B cell (primary cell): ENCODE measurements around the gene USP48. TPM values are rescaled to one million over a fixed set of nuclear protein-coding genes. Genes with fewer than 3 reads are reported as not detected.

ENCODE experiments used
- ATAC-seq: fragments of 200-7000 bp; cut with Tn5 transposase; one replicate; pipeline ENCODE4 v1.10.0; 2021; ENCODE audit warnings: low read depth, mild to moderate bottlenecking, moderate number of reproducible peaks, moderate library complexity
- CTCF ChIA-PET: fragments of 350-600 bp; sonication (Branson Sonifier 250); formaldehyde crosslinking; loops from one replicate; lab custom pipeline; 2021; ENCODE audit warnings: antibody characterized with exemption, inconsistent platforms; lab: Charles Lee
- POLR2A ChIA-PET: fragments of 350-600 bp; sonication (Branson Sonifier 250); formaldehyde crosslinking; loops from one replicate; lab custom pipeline; 2021; ENCODE audit warnings: antibody characterized with exemption; lab: Charles Lee
- DNase-seq: peaks from one replicate; pipeline ENCODE4 v3.0.0; 2013
- H2AFZ ChIP-seq: 2 replicates; pipeline ENCODE4 v1.6.1; 2012; ENCODE audit warnings: mild to moderate bottlenecking, low read depth, low read length; ENCODE audit not compliant: insufficient read depth, poor library complexity, severe bottlenecking
- H3K27ac ChIP-seq, 2 donors: 1 replicate in 1 of 2; 2 replicates in 1 of 2; pipeline ENCODE4 v1.5.1; 2012 to 2013; ENCODE audit warnings: low read length in 2 of 2, mild to moderate bottlenecking in 2 of 2, moderate library complexity in 1 of 2
- H3K27me3 ChIP-seq, 4 experiments: fragments of 200-600 bp in 1 of 4; sonication (generic) in 1 of 4; replicated peaks in 1 of 4; 1 replicate in 2 of 4; 2 replicates in 2 of 4; pipeline versions ENCODE4 v1.6.1 to v1.7.0; 2013 to 2016; ENCODE audit warnings: low read length in 3 of 4, mild to moderate bottlenecking in 2 of 4, mixed read lengths in 1 of 4, moderate library complexity in 1 of 4; ENCODE audit not compliant: insufficient read depth in 4 of 4, control insufficient read depth in 3 of 4; ENCODE audit errors: control extremely low read depth in 1 of 4
- H3K36me3 ChIP-seq, 2 experiments: replicated peaks in 1 of 2; 1 replicate in 1 of 2; 2 replicates in 1 of 2; pipeline versions ENCODE4 v1.6.1 to v1.7.1; 2013; ENCODE audit warnings: low read length in 1 of 2; ENCODE audit not compliant: insufficient read depth in 2 of 2, control insufficient read depth in 1 of 2; ENCODE audit errors: control extremely low read depth in 1 of 2, extremely low read depth in 1 of 2
- H3K4me1 ChIP-seq, 2 donors: fragments of 200-600 bp in 1 of 2; sonication (generic) in 1 of 2; 1 replicate in 1 of 2; 2 replicates in 1 of 2; pipeline versions ENCODE4 v1.5.1 to v1.6.1; 2013 to 2017; ENCODE audit warnings: low read length in 2 of 2; ENCODE audit not compliant: control insufficient read depth in 2 of 2, insufficient read depth in 2 of 2
- H3K4me2 ChIP-seq: replicated peaks from 2 replicates; pipeline ENCODE3; 2012; ENCODE audit warnings: mild to moderate bottlenecking, low read depth, low read length; ENCODE audit not compliant: poor library complexity, severe bottlenecking
- H3K4me3 ChIP-seq, 5 experiments: fragments of 200-600 bp in 1 of 5; sonication (generic) in 1 of 5; 1 replicate in 3 of 5; 2 replicates in 2 of 5; pipeline versions ENCODE4 v1.5.1 to v1.7.0; 2011 to 2016; ENCODE audit warnings: low read length in 4 of 5, mild to moderate bottlenecking in 4 of 5, low read depth in 2 of 5, control low read depth in 1 of 5, moderate library complexity in 1 of 5; ENCODE audit not compliant: insufficient read depth in 1 of 5; ENCODE audit errors: control extremely low read depth in 1 of 5, extremely low read depth in 1 of 5
- H3K79me2 ChIP-seq: fragments of 200-600 bp; sonication (generic); one replicate; pipeline ENCODE4 v1.6.0; 2016; ENCODE audit warnings: low read length; ENCODE audit not compliant: control insufficient read depth, insufficient read depth
- H3K9ac ChIP-seq: fragments of 200-600 bp; sonication (generic); 2 replicates; pipeline ENCODE4 v1.6.1; 2017; ENCODE audit warnings: mild to moderate bottlenecking, low read length, moderate library complexity
- H3K9me3 ChIP-seq, 3 donors: one replicate each; pipeline versions ENCODE4 v1.6.1 to v1.7.1; 2013; ENCODE audit warnings: low read length in 2 of 3; ENCODE audit not compliant: control insufficient read depth in 2 of 3, insufficient read depth in 1 of 3; ENCODE audit errors: control extremely low read depth in 1 of 3
- H4K20me1 ChIP-seq: 2 replicates; pipeline ENCODE4 v1.6.0; 2012; ENCODE audit warnings: mild to moderate bottlenecking, low read length; ENCODE audit not compliant: insufficient read depth, control insufficient read depth, poor library complexity, severe bottlenecking
- H3K27ac Mint-ChIP-seq: one replicate; pipeline ENCODE4 v1.8.0; 2021; ENCODE audit warnings: mixed read lengths
- H3K27me3 Mint-ChIP-seq: one replicate; pipeline ENCODE4 v1.8.0; 2021; ENCODE audit warnings: mixed read lengths
- H3K4me1 Mint-ChIP-seq: one replicate; pipeline ENCODE4 v1.8.0; 2021; ENCODE audit warnings: mixed read lengths
- H3K4me3 Mint-ChIP-seq: one replicate; pipeline ENCODE4 v1.8.0; 2021; ENCODE audit warnings: mixed read lengths
- H3K9me3 Mint-ChIP-seq: one replicate; pipeline ENCODE4 v1.8.0; 2022; ENCODE audit warnings: mixed read lengths; ENCODE audit not compliant: insufficient read depth
- EZH2 ChIP-seq: IDR thresholded peaks from 2 replicates; pipeline ENCODE4 v1.6.1; 2012; ENCODE audit warnings: borderline replicate concordance, low read depth, mild to moderate bottlenecking, moderate library complexity, low read length; ENCODE audit not compliant: insufficient read depth, poor library complexity, severe bottlenecking
- WGBS: methylation state at CpG from one replicate; pipeline ENCODE4 v1.1.5; 2013; ENCODE audit warnings: missing lambda C conversion rate; ENCODE audit not compliant: insufficient coverage; 5-methylcytosine and 5-hydroxymethylcytosine counted together
- intact Hi-C: fragments of 100-400 bp; cut with micrococcal nuclease; formaldehyde crosslinking; loops from one replicate; pipeline ENCODE4 v1.10.0; 2022
- polyA plus RNA-seq: library from polyadenylated mRNA; depleted of rRNA; stranded (reverse); fragments of >200 nt; gene quantifications from 2 replicates; pipeline ENCODE4 v1.2.3, GENCODE V29; 2012
- total RNA-seq, 2 donors: library from RNA; stranded (reverse); fragments of 120-200 nt in 1 of 2; gene quantifications; 1 replicate in 1 of 2; 2 replicates in 1 of 2; pipeline versions ENCODE4 v1.2.3 to v1.2.4, GENCODE V29; 2013 to 2022
- TF ChIP-seq, protein P1 (sequence below): fragments of 200-600 bp; IDR thresholded peaks from one replicate; pipeline ENCODE4 v1.8.0; 2022; ENCODE audit warnings: antibody characterized with exemption, mild to moderate bottlenecking

USP48 gene
- total and polyA plus RNA-seq, 2 donors (not counting 1 experiment from before 2014, with no cell fraction given): 21.2 to 135 TPM

DNA sequence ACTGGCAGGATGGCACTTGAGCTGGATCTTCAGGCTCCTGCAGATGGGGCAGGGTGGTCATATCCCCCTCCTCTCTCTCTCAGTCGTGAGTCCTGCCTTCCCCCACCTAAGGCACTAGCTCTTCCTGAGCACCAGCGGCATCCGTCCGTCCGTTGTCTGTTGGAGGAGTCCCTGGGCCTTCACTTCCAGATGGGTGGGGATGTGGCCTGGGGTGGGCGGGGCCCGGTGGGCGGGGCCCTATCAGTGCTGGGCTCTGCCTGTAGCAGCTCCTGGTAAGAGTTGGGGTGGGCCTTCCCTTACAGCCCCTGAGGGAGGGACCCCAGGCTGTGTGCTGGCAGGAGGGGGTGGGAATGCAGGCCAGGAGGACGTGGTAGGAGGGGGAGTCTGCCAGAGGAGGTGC lies 39.4 kb upstream of the USP48 start:
- Histone ChIP-seq H3K27ac (no peak overlapping the region), H4K20me1 (no peaks in the 10 kb centered on the region), H3K4me3 (no peak overlapping the region), H3K4me1 (no peaks in the 10 kb centered on the region), H3K4me2 (no peak overlapping the region), H3K36me3 (no peaks in the 10 kb centered on the region), H3K27me3 (no peaks in the 10 kb centered on the region), H3K9me3 (peaks cover 0 to 5% (median 0%) of the 10 kb centered on the region in 3 donors), H3K79me2 (no peaks in the 10 kb centered on the region), H3K9ac (no peak overlapping the region), H2AFZ (no peak overlapping the region)
- DNase-seq: no peak
- CTCF ChIA-PET: no interaction called here
- intact Hi-C loops: no loop called here
- peaks cover 6% of the 10 kb centered on the region for H3K4me1 Mint-ChIP-seq
- TF ChIP-seq, protein P1, sequence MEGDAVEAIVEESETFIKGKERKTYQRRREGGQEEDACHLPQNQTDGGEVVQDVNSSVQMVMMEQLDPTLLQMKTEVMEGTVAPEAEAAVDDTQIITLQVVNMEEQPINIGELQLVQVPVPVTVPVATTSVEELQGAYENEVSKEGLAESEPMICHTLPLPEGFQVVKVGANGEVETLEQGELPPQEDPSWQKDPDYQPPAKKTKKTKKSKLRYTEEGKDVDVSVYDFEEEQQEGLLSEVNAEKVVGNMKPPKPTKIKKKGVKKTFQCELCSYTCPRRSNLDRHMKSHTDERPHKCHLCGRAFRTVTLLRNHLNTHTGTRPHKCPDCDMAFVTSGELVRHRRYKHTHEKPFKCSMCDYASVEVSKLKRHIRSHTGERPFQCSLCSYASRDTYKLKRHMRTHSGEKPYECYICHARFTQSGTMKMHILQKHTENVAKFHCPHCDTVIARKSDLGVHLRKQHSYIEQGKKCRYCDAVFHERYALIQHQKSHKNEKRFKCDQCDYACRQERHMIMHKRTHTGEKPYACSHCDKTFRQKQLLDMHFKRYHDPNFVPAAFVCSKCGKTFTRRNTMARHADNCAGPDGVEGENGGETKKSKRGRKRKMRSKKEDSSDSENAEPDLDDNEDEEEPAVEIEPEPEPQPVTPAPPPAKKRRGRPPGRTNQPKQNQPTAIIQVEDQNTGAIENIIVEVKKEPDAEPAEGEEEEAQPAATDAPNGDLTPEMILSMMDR: no peak
- no peak for TF ChIP-seq EZH2
- ATAC-seq: no peak
- no peak overlapping the region for H3K4me3 Mint-ChIP-seq
- POLR2A ChIA-PET: no interaction called here
- H3K27ac Mint-ChIP-seq: no peak overlapping the region
- no peaks in the 10 kb centered on the region for H3K9me3 Mint-ChIP-seq
- H3K27me3 Mint-ChIP-seq: no peaks in the 10 kb centered on the region
- 59% methylated on average over 4 of the region's 9 CpGs for WGBS

DNA sequence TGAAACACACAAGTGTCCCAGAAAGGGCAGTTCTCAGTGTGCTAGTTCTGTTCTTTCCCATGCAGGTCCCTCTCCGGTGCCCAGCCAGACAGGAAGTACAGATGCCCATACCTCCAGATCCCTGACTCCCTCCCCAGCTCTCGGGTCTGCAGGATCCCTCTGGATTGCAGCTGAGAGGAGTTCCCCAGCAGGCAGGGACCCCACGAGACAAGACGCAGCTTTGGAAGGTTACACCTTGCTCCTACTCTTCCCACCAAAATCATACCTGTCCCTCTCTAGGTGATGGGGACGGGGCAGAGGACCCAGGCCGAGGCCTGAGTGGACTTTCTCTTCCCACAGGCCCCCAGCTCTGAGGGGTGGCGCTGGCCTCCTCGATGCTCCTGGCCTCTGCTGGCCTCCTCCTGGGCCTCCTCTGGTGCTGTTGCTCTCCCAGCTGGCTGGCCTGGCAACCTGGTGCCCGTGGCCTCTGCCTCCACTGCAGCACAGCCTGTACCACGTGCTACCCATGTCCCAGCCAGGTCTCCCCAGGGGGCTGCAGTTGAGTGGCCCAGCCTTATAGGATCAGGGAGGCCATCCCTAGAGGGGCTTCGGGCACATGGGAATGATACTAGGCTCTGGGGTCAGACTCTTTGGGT lies 38.6 kb upstream of the USP48 start:
- no peaks in the 10 kb centered on the region for H3K9me3 Mint-ChIP-seq
- peaks cover 6% of the 10 kb centered on the region for H3K4me1 Mint-ChIP-seq
- H3K27ac Mint-ChIP-seq: no peak overlapping the region
- H3K4me3 Mint-ChIP-seq: no peak overlapping the region
- H2AFZ ChIP-seq: no peak overlapping the region
- DNase-seq: no peak
- H3K27me3 ChIP-seq: no peaks in the 10 kb centered on the region
- no peak overlapping the region for H3K4me3 ChIP-seq
- no peak overlapping the region for H3K27ac ChIP-seq
- CTCF ChIA-PET: interaction anchor here (0.6 kb wide), 1 partner anchor 57 kb away, joined by 3 read pairs; no protein-coding TSS in a partner anchor
- no peaks in the 10 kb centered on the region for H4K20me1 ChIP-seq
- WGBS: 86% methylated on average over 8 of the region's 11 CpGs
- H3K79me2 ChIP-seq: no peaks in the 10 kb centered on the region
- H3K27me3 Mint-ChIP-seq: no peaks in the 10 kb centered on the region
- POLR2A ChIA-PET: no interaction called here
- intact Hi-C loops: no loop called here
- no peak for TF ChIP-seq EZH2
- TF ChIP-seq, protein P1: no peak
- H3K9ac ChIP-seq: no peak overlapping the region
- no peak for ATAC-seq
- H3K36me3 ChIP-seq: no peaks in the 10 kb centered on the region
- no peaks in the 10 kb centered on the region for H3K4me1 ChIP-seq
- H3K9me3 ChIP-seq: peaks cover 0 to 5% (median 0%) of the 10 kb centered on the region in 3 donors
- H3K4me2 ChIP-seq: no peak overlapping the region
